Stimulated activated memory B cell treated with anti-CD40 and anti-IgM and Interleukin-4, amounts not matched to agents 10 μg/mL and 1 μg/mL and 100 μg/mL, for 72 hours (primary cell): Measurements from ENCODE around the gene ARHGEF4.

Experiments
- ATAC-seq: fragments of 150-1000 bp; cut with Tn5 transposase; 2 replicates; pipeline ENCODE4 v1.10.0; 2021
- H3K27ac Mint-ChIP-seq: one replicate; pipeline ENCODE4 v1.8.0; 2022; ENCODE audit warnings: mild to moderate bottlenecking, mixed read lengths
- H3K27me3 Mint-ChIP-seq: one replicate; pipeline ENCODE4 v1.8.0; 2022; ENCODE audit warnings: mixed read lengths
- H3K36me3 Mint-ChIP-seq: one replicate; pipeline ENCODE4 v1.8.0; 2022; ENCODE audit warnings: mixed read lengths
- H3K4me1 Mint-ChIP-seq: one replicate; pipeline ENCODE4 v1.8.0; 2022; ENCODE audit warnings: mixed read lengths
- H3K4me3 Mint-ChIP-seq: one replicate; pipeline ENCODE4 v1.8.0; 2022; ENCODE audit warnings: mild to moderate bottlenecking, moderate library complexity, mixed read lengths
- H3K9me3 Mint-ChIP-seq: one replicate; pipeline ENCODE4 v1.8.0; 2022; ENCODE audit warnings: mixed read lengths

ARHGEF4 gene

DNA sequence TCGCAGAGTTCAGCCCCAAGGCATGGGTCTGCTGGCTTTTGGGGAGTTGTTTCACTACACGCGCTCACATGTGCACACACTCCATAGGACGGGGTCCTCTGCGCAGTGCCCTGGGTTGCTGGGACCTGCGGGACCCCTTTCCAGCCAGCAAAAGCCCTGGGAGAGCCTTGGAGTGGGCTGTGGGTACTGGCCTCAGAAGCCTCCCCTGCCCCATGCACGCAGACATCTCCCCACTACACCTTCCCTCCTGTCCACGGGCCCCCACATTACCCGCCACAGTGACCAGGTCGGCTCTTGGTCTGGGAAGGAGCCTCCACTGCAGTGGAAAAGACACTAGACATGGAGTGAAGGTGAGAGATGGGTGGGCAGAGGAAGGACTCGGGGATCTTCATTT is 208.0 kb downstream of the ARHGEF4 start:
- H3K27ac Mint-ChIP-seq, result no peak overlapping the region
- H3K27me3 Mint-ChIP-seq, result peaks cover 20% of the 10 kb centered on the region
- H3K36me3 Mint-ChIP-seq, result peaks cover 34% of the 10 kb centered on the region
- no peak overlapping the region for H3K4me3 Mint-ChIP-seq
- H3K9me3 Mint-ChIP-seq, result no peaks in the 10 kb centered on the region
- H3K4me1 Mint-ChIP-seq, result peaks cover 17% of the 10 kb centered on the region
- no peak for ATAC-seq

DNA sequence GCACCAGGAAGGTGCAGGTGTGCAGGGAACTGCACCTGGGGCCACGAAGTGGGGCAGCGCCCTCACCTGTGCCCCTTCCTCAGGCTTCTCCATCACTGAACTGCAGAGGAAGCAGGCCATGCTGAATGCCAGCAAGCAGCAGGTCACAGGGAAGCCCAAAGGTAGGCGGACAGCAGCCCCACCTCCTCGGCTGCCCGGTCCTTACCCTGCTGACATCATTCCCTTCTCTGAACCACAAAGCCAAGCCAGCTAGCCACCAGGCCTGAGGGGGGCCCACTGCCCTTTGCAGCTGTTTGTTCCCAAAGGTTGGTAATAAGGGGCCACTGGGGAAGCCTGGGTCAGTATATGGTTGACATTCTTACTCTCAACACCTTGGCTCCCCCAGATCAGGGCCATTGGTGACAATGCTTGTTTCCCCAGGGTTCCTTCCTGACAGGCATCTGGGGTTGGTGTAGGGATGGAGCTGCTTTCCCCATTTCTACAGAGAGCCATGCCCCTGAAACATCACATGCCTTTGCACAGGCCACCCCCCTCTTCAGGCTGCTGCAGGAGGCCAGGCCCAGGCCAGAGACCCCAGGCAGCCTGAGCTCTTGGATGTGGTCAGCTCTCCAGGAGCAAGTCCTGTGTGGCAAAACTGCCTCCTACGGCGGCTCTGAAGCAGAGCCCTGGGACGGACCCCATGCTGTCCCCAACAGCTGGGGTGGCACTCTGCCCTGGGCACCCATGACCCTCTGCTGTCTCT is 208.7 kb downstream of the ARHGEF4 start:
- Mint-ChIP-seq H3K27ac (no peak overlapping the region), H3K9me3 (no peaks in the 10 kb centered on the region), H3K4me3 (no peak overlapping the region), H3K36me3 (peaks cover 41% of the 10 kb centered on the region), H3K27me3 (peaks cover 13% of the 10 kb centered on the region), H3K4me1 (peaks cover 12% of the 10 kb centered on the region)
- ATAC-seq, result no peak

DNA sequence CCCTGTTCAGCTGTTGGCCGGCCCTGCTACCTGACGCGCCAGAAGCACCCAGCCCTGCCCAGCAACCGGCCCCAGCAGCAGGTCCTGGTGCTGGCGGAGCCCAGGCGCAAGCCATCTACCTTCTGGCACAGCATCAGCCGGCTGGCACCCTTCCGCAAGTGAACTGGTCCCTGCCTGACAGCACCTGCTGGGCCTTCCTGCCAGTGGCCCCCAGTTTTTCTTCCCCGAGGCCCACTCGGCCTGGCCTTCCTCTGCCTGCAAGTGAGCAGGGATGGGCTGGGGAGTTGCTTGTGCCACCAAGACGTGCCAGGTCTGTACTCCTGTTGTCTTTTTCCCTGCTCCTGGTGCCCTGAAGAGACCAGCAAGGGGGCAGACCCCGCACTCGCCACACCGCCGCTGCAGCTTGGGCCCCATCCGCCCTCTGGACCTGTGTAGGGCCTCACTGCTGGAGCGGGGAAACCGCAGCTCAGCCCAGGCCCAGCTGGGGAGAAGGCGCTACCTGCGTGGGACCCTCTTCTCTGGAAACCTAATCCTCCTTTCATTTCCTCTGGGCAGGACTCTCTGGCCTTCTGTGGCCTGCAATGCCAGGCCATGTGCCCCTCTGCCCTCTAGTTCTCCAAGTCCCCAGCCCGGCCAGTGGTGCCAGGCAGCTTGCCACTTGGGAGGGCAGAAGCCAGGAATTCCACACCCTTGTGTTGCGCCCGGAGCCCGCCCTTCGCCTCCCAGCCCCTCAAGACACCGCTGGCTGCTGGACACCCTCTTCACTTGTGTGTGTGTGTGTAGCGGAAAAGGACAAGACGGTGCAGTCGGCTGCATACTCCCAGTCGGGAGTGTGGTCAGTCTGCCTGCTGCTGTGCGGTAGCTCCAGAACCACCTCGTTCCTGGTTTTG is 209.6 kb downstream of the ARHGEF4 start:
- H3K4me3 Mint-ChIP-seq, result no peak overlapping the region
- ATAC-seq, result no peak

DNA sequence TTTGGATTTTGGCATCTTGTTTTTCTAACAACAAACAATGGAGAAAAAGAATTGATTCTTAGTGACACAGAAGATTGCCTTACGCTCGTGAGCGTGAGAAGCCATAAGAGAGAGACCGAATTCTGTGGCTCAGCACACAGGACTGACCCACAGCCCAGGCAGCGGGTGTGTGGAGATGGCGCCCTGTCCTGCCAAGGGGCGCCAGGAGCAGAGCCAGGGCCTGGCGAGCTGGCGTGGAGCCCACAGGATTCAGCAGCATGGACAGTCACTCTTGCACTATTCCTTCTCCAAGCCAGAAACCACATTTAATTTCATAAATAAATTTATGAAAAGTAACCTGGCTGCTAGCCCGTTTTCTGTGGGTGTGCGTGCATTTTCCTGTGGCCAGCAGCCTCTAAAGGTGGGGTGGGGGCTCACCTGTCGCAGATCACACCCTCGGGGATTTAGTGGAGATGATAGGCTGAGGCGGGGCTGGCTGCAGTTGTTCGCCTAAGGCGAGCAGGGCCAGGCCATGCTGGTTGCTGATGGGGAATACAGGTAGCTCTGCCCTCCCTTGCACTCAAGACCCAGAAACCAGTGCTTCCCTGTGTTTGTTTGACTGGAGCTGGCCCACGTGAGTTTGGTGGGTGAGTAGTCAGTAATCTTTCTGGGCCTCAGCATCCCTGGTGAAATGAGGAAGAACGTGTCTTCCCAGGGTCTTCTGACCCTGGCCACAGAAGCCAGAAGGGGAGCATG is 210.4 kb downstream of the ARHGEF4 start:
- no peaks in the 10 kb centered on the region for H3K27me3 Mint-ChIP-seq
- ATAC-seq, result no peak
- peaks cover 55% of the 10 kb centered on the region for H3K36me3 Mint-ChIP-seq
- H3K4me3 Mint-ChIP-seq, result no peak overlapping the region
- no peaks in the 10 kb centered on the region for H3K9me3 Mint-ChIP-seq
- H3K4me1 Mint-ChIP-seq, result no peaks in the 10 kb centered on the region
- no peak overlapping the region for H3K27ac Mint-ChIP-seq

More for the DNA sequence above, 209.6 kb downstream of the ARHGEF4 start:
- Mint-ChIP-seq H3K27me3 (peaks cover 5% of the 10 kb centered on the region), H3K9me3 (no peaks in the 10 kb centered on the region), H3K4me1 (peaks cover 4% of the 10 kb centered on the region), H3K27ac (no peak overlapping the region), H3K36me3 (peaks cover 47% of the 10 kb centered on the region)

DNA sequence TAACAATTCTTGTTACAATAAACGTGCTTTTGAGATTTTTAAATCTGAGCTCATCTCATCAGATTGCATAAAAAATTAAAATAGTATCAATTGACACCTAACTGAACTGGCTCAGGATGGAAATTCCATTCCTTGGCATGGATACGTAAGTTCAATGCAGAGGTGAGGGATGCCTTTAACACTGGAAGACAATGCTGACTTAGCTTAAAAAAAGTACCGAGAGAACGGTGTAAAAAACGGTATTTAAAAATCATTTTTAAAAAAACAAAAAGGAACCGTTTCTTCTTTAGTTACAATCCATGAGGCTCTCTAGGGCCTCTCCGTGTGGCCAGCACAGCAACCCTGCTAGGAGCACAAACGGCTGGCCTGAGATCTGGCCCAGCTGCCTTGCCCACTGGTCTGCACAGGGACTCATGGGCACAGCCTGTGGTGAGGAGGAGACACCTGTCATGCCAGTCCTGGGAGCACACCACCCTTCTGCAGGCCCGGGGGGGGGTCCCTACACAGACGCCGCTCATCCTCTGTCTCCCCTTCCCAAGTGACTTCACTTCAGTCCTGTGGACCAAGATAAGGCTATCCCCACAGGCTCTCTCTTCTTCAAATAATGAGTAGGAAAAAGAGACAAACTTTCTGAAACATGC is 211.3 kb downstream of the ARHGEF4 start:
- Mint-ChIP-seq H3K9me3 (no peaks in the 10 kb centered on the region), H3K4me3 (no peak overlapping the region), H3K4me1 (no peaks in the 10 kb centered on the region), H3K27ac (no peak overlapping the region), H3K27me3 (no peaks in the 10 kb centered on the region), H3K36me3 (peaks cover 64% of the 10 kb centered on the region)
- no peak for ATAC-seq

DNA sequence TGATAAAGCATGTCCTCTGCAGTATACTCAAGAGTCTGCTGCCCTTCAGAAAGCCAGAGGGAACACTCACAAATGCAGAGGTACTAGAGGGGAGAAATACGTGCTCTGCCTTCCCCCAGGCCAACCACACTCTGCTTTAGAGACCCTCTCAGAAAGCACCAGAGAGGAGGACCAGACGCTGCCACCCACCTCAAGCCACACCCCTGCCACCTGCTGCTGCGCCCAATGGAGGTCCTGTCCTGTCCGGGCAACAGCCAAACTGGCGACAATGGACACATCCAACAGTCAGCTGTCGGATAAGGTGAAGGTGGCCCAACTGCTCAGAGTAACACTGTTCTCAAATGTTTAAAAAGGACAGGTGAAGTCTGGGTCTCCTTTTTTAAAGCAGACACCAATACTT is 211.9 kb downstream of the ARHGEF4 start:
- no peak for ATAC-seq
- Mint-ChIP-seq H3K27me3 (no peaks in the 10 kb centered on the region), H3K4me3 (no peak overlapping the region), H3K9me3 (no peaks in the 10 kb centered on the region), H3K36me3 (peaks cover 70% of the 10 kb centered on the region), H3K27ac (no peak overlapping the region), H3K4me1 (no peaks in the 10 kb centered on the region)

DNA sequence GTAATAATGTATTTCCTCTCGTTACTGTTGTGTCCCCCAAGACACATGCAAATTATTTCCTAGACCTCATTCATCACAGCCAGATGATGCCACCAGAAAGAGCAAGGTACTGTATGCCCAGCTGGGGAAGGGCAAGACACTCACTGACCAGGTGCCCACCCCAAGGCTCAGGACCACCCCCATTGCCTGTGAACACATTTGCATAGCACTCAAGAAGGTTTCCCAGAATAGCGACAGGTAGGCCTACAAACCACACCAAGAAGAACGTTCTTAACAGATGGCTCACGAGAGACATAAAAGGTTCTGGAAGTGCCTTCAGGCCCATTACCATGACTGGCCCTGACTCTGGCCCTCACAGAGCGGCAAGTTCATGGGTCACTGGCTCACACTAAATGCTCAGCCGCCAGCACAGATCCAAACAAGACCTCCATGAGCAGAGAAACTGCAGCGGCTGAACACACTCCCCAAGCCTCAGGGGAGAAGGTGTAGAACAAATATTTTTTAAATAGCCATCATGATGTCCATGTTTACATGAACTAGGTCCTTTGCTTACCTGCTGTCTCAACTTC is 212.5 kb downstream of the ARHGEF4 start:
- Mint-ChIP-seq H3K4me1 (no peaks in the 10 kb centered on the region), H3K27me3 (no peaks in the 10 kb centered on the region), H3K9me3 (no peaks in the 10 kb centered on the region), H3K4me3 (no peak overlapping the region), H3K36me3 (peaks cover 72% of the 10 kb centered on the region), H3K27ac (no peak overlapping the region)
- no peak for ATAC-seq

DNA sequence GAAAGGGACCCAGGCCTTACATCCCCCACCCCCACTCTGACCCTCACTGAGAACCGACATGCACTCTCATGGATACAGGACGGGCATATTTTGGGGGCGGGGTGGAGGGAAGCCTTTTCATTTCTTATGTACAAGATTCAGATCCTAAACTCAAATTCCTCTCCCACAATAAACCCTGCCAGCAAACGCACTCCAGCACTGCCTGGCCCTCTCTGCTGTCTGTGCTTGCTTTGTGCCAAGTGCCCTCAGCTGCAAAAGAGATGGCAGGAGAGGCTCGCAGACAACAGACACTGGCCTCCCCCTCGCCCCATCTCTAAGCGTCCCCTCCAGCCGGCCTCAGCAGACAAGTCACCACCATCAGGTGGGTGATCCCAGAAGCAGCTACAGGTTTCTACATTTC is 214.2 kb downstream of the ARHGEF4 start:
- H3K27me3 Mint-ChIP-seq, result no peaks in the 10 kb centered on the region
- no peak for ATAC-seq
- no peaks in the 10 kb centered on the region for H3K4me1 Mint-ChIP-seq
- no peak overlapping the region for H3K27ac Mint-ChIP-seq
- peaks cover 83% of the 10 kb centered on the region for H3K36me3 Mint-ChIP-seq
- H3K4me3 Mint-ChIP-seq, result no peak overlapping the region
- H3K9me3 Mint-ChIP-seq, result no peaks in the 10 kb centered on the region

DNA sequence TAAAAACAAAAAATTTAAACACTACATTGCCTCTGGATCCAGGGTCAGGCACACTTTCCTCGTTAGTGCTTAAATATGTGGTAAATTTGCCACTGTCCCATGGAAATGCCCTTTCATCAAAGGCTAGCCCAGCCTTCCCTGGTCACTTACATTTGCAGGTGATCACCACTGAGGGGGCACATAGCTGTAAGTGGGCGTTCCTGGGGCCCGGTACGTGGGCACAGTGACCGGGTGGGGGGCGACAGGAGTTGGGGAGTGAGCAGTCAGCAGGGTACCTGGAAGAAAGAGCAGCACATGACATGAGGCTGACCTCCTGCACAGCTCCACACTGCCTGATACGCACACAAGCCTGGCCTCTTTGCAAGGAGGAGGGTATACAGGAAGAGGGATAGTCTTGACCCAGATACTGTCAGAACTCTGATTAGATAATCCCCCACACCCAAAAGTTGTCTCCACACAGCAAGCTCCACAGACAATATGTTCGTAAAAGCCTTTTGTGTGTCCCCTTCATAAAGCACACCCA is 216.1 kb downstream of the ARHGEF4 start:
- Mint-ChIP-seq H3K4me1 (no peaks in the 10 kb centered on the region), H3K27ac (no peak overlapping the region), H3K36me3 (peaks cover 84% of the 10 kb centered on the region), H3K4me3 (no peak overlapping the region), H3K9me3 (no peaks in the 10 kb centered on the region), H3K27me3 (no peaks in the 10 kb centered on the region)
- ATAC-seq, result no peak

DNA sequence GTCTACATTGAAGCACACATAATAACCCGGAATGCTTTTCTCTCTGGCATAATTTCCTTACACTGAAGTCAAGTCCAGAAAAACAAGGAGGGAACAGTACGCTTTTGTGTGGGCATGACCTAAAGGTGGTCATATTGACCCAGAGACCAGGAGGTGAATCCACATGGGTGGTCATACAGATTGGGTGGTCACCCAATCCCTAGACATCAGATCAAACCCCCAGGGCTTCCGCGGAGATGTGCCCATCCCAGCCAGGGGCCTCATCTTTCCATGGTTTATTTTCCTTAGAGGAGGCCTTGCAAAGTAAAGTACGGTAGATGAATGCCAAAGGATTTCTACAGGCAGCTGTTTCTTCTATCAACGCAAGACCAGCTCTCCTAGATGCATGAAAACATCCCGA is 217.8 kb downstream of the ARHGEF4 start:
- H3K27ac Mint-ChIP-seq, result no peak overlapping the region
- ATAC-seq, result no peak
- peaks cover 79% of the 10 kb centered on the region for H3K36me3 Mint-ChIP-seq

DNA sequence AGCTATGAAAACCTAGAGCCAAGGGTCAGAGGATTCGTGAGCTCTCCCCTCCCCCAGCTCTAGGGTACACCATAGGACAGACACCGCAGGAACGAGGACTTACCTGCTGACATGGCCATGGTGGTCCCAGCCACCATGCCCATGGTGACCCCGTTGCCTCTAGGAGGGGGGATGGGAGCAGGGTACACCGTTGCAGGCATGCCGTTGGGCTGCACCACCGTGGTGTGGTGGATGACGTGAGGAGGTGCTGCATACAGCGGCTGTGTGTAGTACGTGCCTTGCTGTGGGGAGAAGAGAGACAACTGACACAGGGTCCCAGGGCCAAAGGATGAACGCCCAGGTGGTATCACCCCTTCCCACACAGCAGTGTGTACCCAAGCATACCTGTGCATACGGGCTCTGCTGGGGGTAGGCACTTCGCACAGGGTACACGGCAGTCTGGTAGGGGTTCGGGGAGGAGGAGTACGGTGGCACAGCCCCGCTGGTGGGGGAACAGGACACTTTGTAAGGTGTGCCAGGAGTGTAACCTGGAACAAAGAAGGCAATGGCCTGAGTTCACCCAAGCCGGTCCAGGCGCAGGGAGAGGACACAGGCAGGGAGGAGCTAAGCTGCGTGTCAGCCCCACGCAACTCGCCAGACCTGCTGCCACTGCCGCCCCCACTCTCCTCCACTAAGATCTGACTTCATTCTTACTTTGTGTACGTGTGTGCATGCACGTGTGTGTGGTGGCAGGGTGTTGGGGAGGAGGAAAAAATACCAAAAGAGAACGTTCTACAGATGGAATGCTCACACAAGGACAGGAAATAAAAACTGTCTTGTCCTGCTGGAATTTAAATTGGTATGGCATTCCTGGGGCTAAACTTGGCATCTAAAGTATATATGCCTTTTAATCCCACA is 218.7 kb downstream of the ARHGEF4 start:
- Mint-ChIP-seq H3K4me1 (no peaks in the 10 kb centered on the region), H3K27ac (peak overlapping the region; percentile 25), H3K9me3 (no peaks in the 10 kb centered on the region), H3K36me3 (peaks cover 76% of the 10 kb centered on the region), H3K4me3 (no peak overlapping the region), H3K27me3 (no peaks in the 10 kb centered on the region)
- no peak for ATAC-seq

More for the DNA sequence above, 217.8 kb downstream of the ARHGEF4 start:
- Mint-ChIP-seq H3K9me3 (no peaks in the 10 kb centered on the region), H3K4me3 (no peak overlapping the region), H3K4me1 (no peaks in the 10 kb centered on the region), H3K27me3 (no peaks in the 10 kb centered on the region)

DNA sequence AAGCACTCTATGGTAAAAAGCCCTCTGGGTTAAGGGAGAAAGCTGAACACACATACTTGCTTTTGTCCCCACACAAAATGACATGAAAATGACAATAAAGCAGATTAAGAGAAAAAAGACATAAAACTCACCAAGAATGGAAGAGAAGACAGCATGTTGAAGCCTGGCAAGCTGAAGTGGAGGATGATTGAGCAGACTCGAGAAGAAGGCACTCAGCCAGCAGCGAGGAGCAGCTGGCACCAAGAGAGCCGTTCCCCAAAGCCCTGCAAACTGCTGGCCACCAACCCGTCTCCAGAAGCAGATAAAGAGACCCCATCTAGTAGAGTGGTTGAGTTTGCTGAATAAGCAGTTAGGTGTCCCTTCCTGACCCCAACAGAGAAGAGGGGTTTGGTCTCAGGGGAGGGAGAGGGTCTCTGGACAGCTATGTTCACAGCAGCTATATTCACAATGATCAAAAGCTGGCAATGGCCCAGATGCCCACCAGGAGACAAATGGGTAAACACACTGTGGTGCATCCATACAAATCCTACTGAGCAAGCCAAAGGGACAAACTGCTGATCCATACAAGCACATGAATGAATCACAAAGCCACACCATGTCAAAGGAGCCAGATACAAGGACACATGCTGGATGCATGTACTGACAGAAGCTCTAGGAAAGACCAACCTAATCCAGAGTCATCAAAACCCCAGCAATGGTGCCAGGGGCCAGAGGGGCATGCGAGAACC is 219.7 kb downstream of the ARHGEF4 start:
- no peaks in the 10 kb centered on the region for H3K9me3 Mint-ChIP-seq
- H3K27ac Mint-ChIP-seq, result no peak overlapping the region
- ATAC-seq, result no peak
- H3K4me1 Mint-ChIP-seq, result no peaks in the 10 kb centered on the region
- H3K4me3 Mint-ChIP-seq, result no peak overlapping the region
- peaks cover 75% of the 10 kb centered on the region for H3K36me3 Mint-ChIP-seq
- no peaks in the 10 kb centered on the region for H3K27me3 Mint-ChIP-seq

DNA sequence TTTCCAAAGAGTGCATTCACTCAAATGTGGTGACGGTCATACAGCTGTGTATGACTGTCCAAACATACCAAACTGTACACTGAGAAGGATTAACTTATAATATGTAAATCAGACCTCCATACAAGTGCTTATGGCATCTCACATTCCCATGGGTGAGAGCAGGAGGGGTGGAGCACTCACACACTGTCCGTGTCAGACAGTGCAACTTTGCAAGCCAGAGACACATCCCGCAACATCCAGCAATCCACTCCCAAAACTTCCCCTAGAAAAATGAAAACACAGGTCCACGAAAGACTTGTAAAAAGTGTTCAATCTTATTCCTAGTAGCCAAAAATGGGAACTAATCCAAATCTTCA is 220.2 kb downstream of the ARHGEF4 start:
- Mint-ChIP-seq H3K27ac (no peak overlapping the region), H3K36me3 (peaks cover 75% of the 10 kb centered on the region), H3K9me3 (no peaks in the 10 kb centered on the region), H3K4me3 (no peak overlapping the region), H3K27me3 (no peaks in the 10 kb centered on the region), H3K4me1 (peaks cover under 1% of the 10 kb centered on the region)
- no peak for ATAC-seq
